HG03196 (cell line): ENCODE results near the gene PRSS33.

ENCODE experiments used
- ATAC-seq: cut with Tn5 transposase; IDR thresholded peaks from one replicate; pipeline ENCODE4 v1.9.1; 2021; ENCODE audit not compliant: unreplicated experiment

Gene PRSS33

GRCh38 chr16:2803545-2804195 lies 16.3 kb upstream of the PRSS33 start:
- no peak for ATAC-seq

- no peak for ATAC-seq
Measured at GRCh38 chr16:2799859-2800226, 12.5 kb upstream of the PRSS33 start.

GRCh38 chr16:2799205-2799858 lies 12.0 kb upstream of the PRSS33 start:
- no peak for ATAC-seq

GRCh38 chr16:2798723-2799204 lies 11.4 kb upstream of the PRSS33 start:
- no peak for ATAC-seq

- no peak for ATAC-seq
Measured at GRCh38 chr16:2795395-2796143, 8.2 kb upstream of the PRSS33 start.

GRCh38 chr16:2792940-2793339 lies 5.6 kb upstream of the PRSS33 start:
- ATAC-seq, result no peak

GRCh38 chr16:2791174-2791573 lies 3.8 kb upstream of the PRSS33 start:
- ATAC-seq, result no peak

GRCh38 chr16:2790631-2791030 lies 3.3 kb upstream of the PRSS33 start:
- ATAC-seq, result no peak

GRCh38 chr16:2787961-2788360 lies 601 bp upstream of the PRSS33 start:
- no peak for ATAC-seq

- ATAC-seq, result no peak
Measured at GRCh38 chr16:2786826-2787151, 571 bp downstream of the PRSS33 start.

GRCh38 chr16:2786061-2786825 lies 1.1 kb downstream of the PRSS33 start:
- no peak for ATAC-seq

GRCh38 chr16:2785101-2785991 lies 2.0 kb downstream of the PRSS33 start:
- ATAC-seq, result no peak

GRCh38 chr16:2784358-2785100 lies 2.8 kb downstream of the PRSS33 start:
- no peak for ATAC-seq

- no peak for ATAC-seq
Measured at GRCh38 chr16:2783581-2784357, 3.6 kb downstream of the PRSS33 start.

GRCh38 chr16:2782583-2783351 lies 4.6 kb downstream of the PRSS33 start:
- no peak for ATAC-seq

- ATAC-seq, result no peak
Measured at GRCh38 chr16:2779978-2780898, 7.1 kb downstream of the PRSS33 start.
